Measurements from ENCODE around the gene GAA. TPM values are rescaled to one million over a fixed set of nuclear protein-coding genes. Genes with fewer than 3 reads are reported as not detected.

GAA gene
- total RNA-seq, 1 donor from 2014 or later: 59.7 TPM

GRCh38 chr17:80080081-80080480 is 21.3 kb upstream of the GAA start:
- no peak overlapping the region for H3K4me3 Mint-ChIP-seq
- H3K4me1 Mint-ChIP-seq: peaks cover 15% of the 10 kb centered on the region
- TF ChIP-seq, protein P1, sequence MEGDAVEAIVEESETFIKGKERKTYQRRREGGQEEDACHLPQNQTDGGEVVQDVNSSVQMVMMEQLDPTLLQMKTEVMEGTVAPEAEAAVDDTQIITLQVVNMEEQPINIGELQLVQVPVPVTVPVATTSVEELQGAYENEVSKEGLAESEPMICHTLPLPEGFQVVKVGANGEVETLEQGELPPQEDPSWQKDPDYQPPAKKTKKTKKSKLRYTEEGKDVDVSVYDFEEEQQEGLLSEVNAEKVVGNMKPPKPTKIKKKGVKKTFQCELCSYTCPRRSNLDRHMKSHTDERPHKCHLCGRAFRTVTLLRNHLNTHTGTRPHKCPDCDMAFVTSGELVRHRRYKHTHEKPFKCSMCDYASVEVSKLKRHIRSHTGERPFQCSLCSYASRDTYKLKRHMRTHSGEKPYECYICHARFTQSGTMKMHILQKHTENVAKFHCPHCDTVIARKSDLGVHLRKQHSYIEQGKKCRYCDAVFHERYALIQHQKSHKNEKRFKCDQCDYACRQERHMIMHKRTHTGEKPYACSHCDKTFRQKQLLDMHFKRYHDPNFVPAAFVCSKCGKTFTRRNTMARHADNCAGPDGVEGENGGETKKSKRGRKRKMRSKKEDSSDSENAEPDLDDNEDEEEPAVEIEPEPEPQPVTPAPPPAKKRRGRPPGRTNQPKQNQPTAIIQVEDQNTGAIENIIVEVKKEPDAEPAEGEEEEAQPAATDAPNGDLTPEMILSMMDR (IDR thresholded peaks at IDR 0.05; ENCODE audit: unreplicated experiment): no peak
- no peaks in the 10 kb centered on the region for H3K27me3 Mint-ChIP-seq (ENCODE audit: low read depth)
- H3K27ac Mint-ChIP-seq: no peak overlapping the region
- H3K9me3 Mint-ChIP-seq: peaks cover 4% of the 10 kb centered on the region
- no peak for DNase-seq (ENCODE audit: low spot score in 2 of 2, unreplicated experiment in 2 of 2)
- peaks cover 10% of the 10 kb centered on the region for H3K36me3 Mint-ChIP-seq

GRCh38 chr17:80081596-80081995 is 19.8 kb upstream of the GAA start:
- H3K4me1 Mint-ChIP-seq: peaks cover 15% of the 10 kb centered on the region
- peaks cover 4% of the 10 kb centered on the region for H3K9me3 Mint-ChIP-seq
- no peak overlapping the region for H3K27ac Mint-ChIP-seq
- H3K27me3 Mint-ChIP-seq (ENCODE audit: low read depth): no peaks in the 10 kb centered on the region
- TF ChIP-seq, protein P1 (IDR thresholded peaks at IDR 0.05; ENCODE audit: unreplicated experiment): no peak
- no peak overlapping the region for H3K4me3 Mint-ChIP-seq
- DNase-seq (ENCODE audit: low spot score in 2 of 2, unreplicated experiment in 2 of 2): no peak
- H3K36me3 Mint-ChIP-seq: peaks cover 10% of the 10 kb centered on the region

GRCh38 chr17:80082403-80083135 is 18.8 kb upstream of the GAA start:
- H3K36me3 Mint-ChIP-seq: peaks cover 9% of the 10 kb centered on the region
- peak in 1 of 2 experiments; percentile 65 for DNase-seq (ENCODE audit: low spot score in 2 of 2, unreplicated experiment in 2 of 2)
- peaks cover 15% of the 10 kb centered on the region for H3K4me1 Mint-ChIP-seq
- no peak overlapping the region for H3K4me3 Mint-ChIP-seq
- H3K9me3 Mint-ChIP-seq: peaks cover 2% of the 10 kb centered on the region
- no peaks in the 10 kb centered on the region for H3K27me3 Mint-ChIP-seq (ENCODE audit: low read depth)
- no peak overlapping the region for H3K27ac Mint-ChIP-seq
- TF ChIP-seq, protein P1 (IDR thresholded peaks at IDR 0.05; ENCODE audit: unreplicated experiment): peak; percentile 69

DNA sequence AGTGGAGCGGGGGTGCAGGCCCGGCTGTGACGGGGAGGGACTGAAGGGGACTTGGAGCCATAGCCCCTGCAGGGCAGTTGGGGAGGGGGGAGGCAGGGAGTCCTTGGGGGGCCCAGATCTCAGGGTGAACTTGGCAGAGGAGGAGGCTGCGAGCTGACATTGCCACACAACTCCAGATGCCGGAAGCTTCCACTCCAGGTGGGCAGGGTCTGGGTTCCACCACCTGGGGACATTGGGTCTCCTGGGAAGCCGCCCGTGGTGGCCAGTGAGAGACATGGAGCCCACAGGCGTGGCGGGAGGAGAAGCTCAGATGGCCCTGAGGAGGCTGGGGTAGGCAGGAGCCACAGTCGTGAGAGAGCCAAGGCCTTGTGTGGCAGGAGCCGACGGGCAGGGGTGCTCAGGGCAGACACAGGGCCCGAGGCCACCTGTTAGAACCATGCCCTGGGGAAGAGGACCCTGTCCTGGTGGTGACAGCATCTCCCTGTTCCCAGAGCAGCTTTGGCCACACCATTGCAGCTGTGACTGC is 18.2 kb upstream of the GAA start:
- TF ChIP-seq, protein P1 (IDR thresholded peaks at IDR 0.05; ENCODE audit: unreplicated experiment): no peak
- Mint-ChIP-seq H3K9me3 (no peaks in the 10 kb centered on the region), H3K27me3 (ENCODE audit: low read depth) (no peaks in the 10 kb centered on the region), H3K36me3 (peaks cover 6% of the 10 kb centered on the region), H3K4me1 (peaks cover 15% of the 10 kb centered on the region), H3K4me3 (no peak overlapping the region), H3K27ac (no peak overlapping the region)
- DNase-seq (ENCODE audit: low spot score in 2 of 2, unreplicated experiment in 2 of 2): no peak

GRCh38 chr17:80084773-80085172 is 16.6 kb upstream of the GAA start:
- Mint-ChIP-seq H3K36me3 (peaks cover 5% of the 10 kb centered on the region), H3K4me1 (peaks cover 15% of the 10 kb centered on the region), H3K9me3 (no peaks in the 10 kb centered on the region), H3K27me3 (ENCODE audit: low read depth) (no peaks in the 10 kb centered on the region), H3K27ac (no peak overlapping the region), H3K4me3 (no peak overlapping the region)
- TF ChIP-seq, protein P1 (IDR thresholded peaks at IDR 0.05; ENCODE audit: unreplicated experiment): no peak
- no peak for DNase-seq (ENCODE audit: low spot score in 2 of 2, unreplicated experiment in 2 of 2)
